CD14-positive monocyte (primary cell): Measurements from ENCODE around the gene COX18. TPM values are rescaled to one million over a fixed set of nuclear protein-coding genes. Genes with fewer than 3 reads are reported as not detected.
A peak's percentile ranks its signal among the peaks of the same experiment; 100 is the strongest.

Experiments
- DNase-seq, 3 donors: peaks; one replicate each; pipeline ENCODE4 v3.0.0-alpha.2; 2011 to 2022
- H2AFZ ChIP-seq: 2 replicates; pipeline ENCODE4 v1.6.0; 2012; ENCODE audit warnings: mild to moderate bottlenecking, low read depth, low read length, inconsistent platforms; ENCODE audit not compliant: insufficient read depth, poor library complexity, severe bottlenecking
- H3K27ac ChIP-seq, 2 donors: 1 replicate in 1 of 2; 2 replicates in 1 of 2; pipeline ENCODE4 v1.5.1; 2012 to 2013; ENCODE audit warnings: low read length in 2 of 2, control low read depth in 1 of 2, inconsistent platforms in 1 of 2, low read depth in 1 of 2, mild to moderate bottlenecking in 1 of 2
- H3K27me3 ChIP-seq, 2 donors: one replicate each; pipeline versions ENCODE4 v1.6.0 to v1.6.1; 2011 to 2013; ENCODE audit warnings: low read length in 2 of 2; ENCODE audit not compliant: control insufficient read depth in 2 of 2, insufficient read depth in 2 of 2
- H3K36me3 ChIP-seq, 2 donors: replicated peaks in 1 of 2; 1 replicate in 1 of 2; 2 replicates in 1 of 2; pipeline versions ENCODE4 v1.5.1 to v1.6.1; 2012 to 2013; ENCODE audit warnings: low read length in 2 of 2, control low read depth in 1 of 2, inconsistent platforms in 1 of 2, mild to moderate bottlenecking in 1 of 2; ENCODE audit not compliant: insufficient read depth in 2 of 2, control insufficient read depth in 1 of 2
- H3K4me1 ChIP-seq, 2 donors: 1 replicate in 1 of 2; 2 replicates in 1 of 2; pipeline versions ENCODE4 v1.5.1 to v1.6.1; 2012 to 2013; ENCODE audit warnings: low read length in 2 of 2, control low read depth in 1 of 2, inconsistent platforms in 1 of 2, mild to moderate bottlenecking in 1 of 2, moderate library complexity in 1 of 2; ENCODE audit not compliant: insufficient read depth in 2 of 2, control insufficient read depth in 1 of 2
- H3K4me2 ChIP-seq: replicated peaks from 2 replicates; pipeline ENCODE3; 2012; ENCODE audit warnings: low read length, moderate library complexity, mild to moderate bottlenecking; ENCODE audit not compliant: poor library complexity, severe bottlenecking; ENCODE audit errors: extremely low read depth
- H3K4me3 ChIP-seq, 3 experiments: fragments of 200-600 bp in 1 of 3; sonication (generic) in 1 of 3; replicated peaks in 1 of 3; 1 replicate in 2 of 3; 2 replicates in 1 of 3; pipeline ENCODE4 v1.5.1; 2011 to 2013; ENCODE audit warnings: low read length in 3 of 3, mild to moderate bottlenecking in 3 of 3, control low read depth in 2 of 3, low read depth in 2 of 3, inconsistent platforms in 1 of 3, moderate library complexity in 1 of 3
- H3K79me2 ChIP-seq: 2 replicates; pipeline ENCODE4 v1.6.0; 2012; ENCODE audit warnings: mild to moderate bottlenecking, control low read depth, inconsistent platforms, low read length, moderate library complexity; ENCODE audit not compliant: insufficient read depth
- H3K9ac ChIP-seq: 2 replicates; pipeline ENCODE4 v1.6.0; 2017; ENCODE audit warnings: low read length, mild to moderate bottlenecking; ENCODE audit not compliant: insufficient read depth, poor library complexity, severe bottlenecking
- H3K9me3 ChIP-seq, 2 donors: replicated peaks in 1 of 2; 1 replicate in 1 of 2; 2 replicates in 1 of 2; pipeline versions ENCODE4 v1.5.1 to v1.6.1; 2012 to 2013; ENCODE audit warnings: low read length in 2 of 2, control low read depth in 1 of 2; ENCODE audit not compliant: control insufficient read depth in 1 of 2, insufficient read depth in 1 of 2
- H4K20me1 ChIP-seq: 2 replicates; pipeline ENCODE4 v1.6.0; 2012; ENCODE audit warnings: mild to moderate bottlenecking, low read length, control low read depth, moderate library complexity; ENCODE audit not compliant: insufficient read depth
- H3K27ac Mint-ChIP-seq, 7 donors: one replicate each; pipeline ENCODE4 v1.8.0; 2020; ENCODE audit warnings: mild to moderate bottlenecking in 7 of 7, mixed read lengths in 7 of 7, moderate library complexity in 6 of 7, inconsistent platforms in 2 of 7
- H3K27me3 Mint-ChIP-seq, 3 donors: one replicate each; pipeline ENCODE4 v1.8.0; 2021 to 2022; ENCODE audit warnings: low read depth in 3 of 3, mild to moderate bottlenecking in 3 of 3, mixed read lengths in 3 of 3, moderate library complexity in 3 of 3, inconsistent platforms in 1 of 3
- H3K36me3 Mint-ChIP-seq, 2 donors: one replicate each; pipeline ENCODE4 v1.8.0; 2020; ENCODE audit warnings: mixed read lengths in 2 of 2, inconsistent platforms in 1 of 2, mild to moderate bottlenecking in 1 of 2
- H3K4me1 Mint-ChIP-seq: one replicate; pipeline ENCODE4 v1.8.0; 2020; ENCODE audit warnings: mild to moderate bottlenecking, mixed read lengths
- H3K4me3 Mint-ChIP-seq, 2 donors: one replicate each; pipeline ENCODE4 v1.8.0; 2020; ENCODE audit warnings: mild to moderate bottlenecking in 2 of 2, mixed read lengths in 2 of 2, moderate library complexity in 1 of 2
- H3K9me3 Mint-ChIP-seq, 7 donors: one replicate each; pipeline ENCODE4 v1.8.0; 2020 to 2022; ENCODE audit warnings: mixed read lengths in 7 of 7, mild to moderate bottlenecking in 6 of 7, moderate library complexity in 6 of 7, inconsistent platforms in 2 of 7
- CTCF ChIP-seq: fragments of 200-600 bp; IDR thresholded peaks from one replicate; pipeline ENCODE4 v1.8.0; 2022; ENCODE audit warnings: antibody characterized with exemption, mild to moderate bottlenecking
- WGBS: methylation state at CpG from one replicate; pipeline ENCODE4 v1.1.5; 2013; ENCODE audit warnings: missing lambda C conversion rate; ENCODE audit not compliant: insufficient coverage; 5-methylcytosine and 5-hydroxymethylcytosine counted together
- intact Hi-C, 2 donors: fragments of 100-400 bp; cut with micrococcal nuclease; formaldehyde crosslinking; loops; one replicate each; pipeline versions ENCODE4 v1.15.0 to v1.15.1; 2023
- polyA plus RNA-seq, 3 donors: library from polyadenylated mRNA; depleted of rRNA in 1 of 3; unstranded in 2 of 3; stranded (reverse) in 1 of 3; fragments of 300-500 nt in 2 of 3; fragments of >200 nt in 1 of 3; fragmentation: Illumina TruSeq in 2 of 3; gene quantifications; 1 replicate in 2 of 3; 2 replicates in 1 of 3; pipeline ENCODE4 v1.2.3, GENCODE V29; 2012 to 2021

Gene COX18
- polyA plus RNA-seq, 3 donors, result 8.3 to 10.3 (median 9.7) TPM

DNA sequence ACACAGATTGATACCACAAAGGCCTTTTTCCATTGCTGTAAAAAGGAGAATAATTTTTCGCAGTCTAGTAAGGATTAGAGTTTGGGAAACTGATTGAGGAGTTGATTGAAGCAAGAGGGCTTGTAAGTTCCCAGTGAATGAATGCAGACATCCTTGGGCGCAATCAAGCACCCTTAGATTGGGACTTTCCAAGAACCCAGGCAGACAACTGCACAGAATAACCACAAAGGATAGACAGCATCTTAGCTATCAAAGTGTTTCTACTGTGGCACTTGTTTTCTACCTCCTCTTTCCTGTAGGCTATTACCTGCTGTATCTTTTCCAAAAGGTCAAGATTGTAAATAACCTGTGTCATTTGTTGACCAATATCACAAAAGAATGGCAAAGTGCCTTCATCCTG is 2.6 kb downstream of the COX18 start:
- no peak for DNase-seq
- Mint-ChIP-seq H3K36me3 (peaks cover 26 to 40% of the 10 kb centered on the region in 2 donors), H3K27ac (peak overlapping the region in 3 of 7 donors; percentile 7 to 96 (median 46)), H3K27me3 (peaks cover 0 to 3% (median 0%) of the 10 kb centered on the region in 3 donors), H3K9me3 (no peaks in the 10 kb centered on the region), H3K4me1 (peaks cover 9% of the 10 kb centered on the region), H3K4me3 (no peak overlapping the region)
- TF ChIP-seq CTCF, result no peak
- WGBS, result 100% methylated on average over 2 of the region's 2 CpGs
- no peaks in the 10 kb centered on the region for H3K27me3 ChIP-seq
- H2AFZ ChIP-seq, result no peak overlapping the region
- H3K9me3 ChIP-seq, result no peaks in the 10 kb centered on the region
- intact Hi-C loops, result no loop called here
- peaks cover 3% of the 10 kb centered on the region for H4K20me1 ChIP-seq
- peak overlapping the region in 1 of 2 donors; percentile 59 for H3K27ac ChIP-seq
- H3K4me1 ChIP-seq, result peaks cover 8 to 10% of the 10 kb centered on the region in 2 donors
- no peak overlapping the region for H3K9ac ChIP-seq
- H3K4me2 ChIP-seq, result no peak overlapping the region
- peaks cover 13 to 52% of the 10 kb centered on the region in 2 donors for H3K36me3 ChIP-seq
- no peak overlapping the region for H3K4me3 ChIP-seq
- H3K79me2 ChIP-seq, result peaks cover 35% of the 10 kb centered on the region

GRCh38 chr4:73066445-73066844 is 3.1 kb downstream of the COX18 start:
- peak overlapping the region in 4 of 7 donors; percentile 9 to 60 (median 47) for H3K27ac Mint-ChIP-seq
- no peak overlapping the region for H3K4me3 Mint-ChIP-seq
- peak overlapping the region in 1 of 2 donors; percentile 59 for H3K27ac ChIP-seq
- H3K79me2 ChIP-seq, result peaks cover 35% of the 10 kb centered on the region
- intact Hi-C loops, result no loop called here
- 100% methylated on average over 1 of the region's 3 CpGs for WGBS
- no peaks in the 10 kb centered on the region for H3K9me3 ChIP-seq
- peaks cover 9% of the 10 kb centered on the region for H3K4me1 Mint-ChIP-seq
- H2AFZ ChIP-seq, result no peak overlapping the region
- H3K36me3 ChIP-seq, result peaks cover 16 to 57% of the 10 kb centered on the region in 2 donors
- H3K4me3 ChIP-seq, result no peak overlapping the region
- H3K27me3 ChIP-seq, result no peaks in the 10 kb centered on the region
- H4K20me1 ChIP-seq, result peaks cover 3% of the 10 kb centered on the region
- H3K36me3 Mint-ChIP-seq, result peaks cover 31 to 45% of the 10 kb centered on the region in 2 donors
- no peak overlapping the region for H3K4me2 ChIP-seq
- peaks cover 8 to 10% of the 10 kb centered on the region in 2 donors for H3K4me1 ChIP-seq
- H3K9me3 Mint-ChIP-seq, result no peaks in the 10 kb centered on the region
- DNase-seq, result no peak
- TF ChIP-seq CTCF, result no peak
- H3K9ac ChIP-seq, result no peak overlapping the region
- H3K27me3 Mint-ChIP-seq, result peaks cover 0 to 3% (median 0%) of the 10 kb centered on the region in 3 donors
